ENCODE data around the gene SYT6. TPM values are rescaled to one million over a fixed set of nuclear protein-coding genes. Genes with fewer than 3 reads are reported as not detected.

SYT6 gene
- total RNA-seq, 2 donors from 2014 or later: not detected

- no peaks in the 10 kb centered on the region for H3K9me3 ChIP-seq
- H3K27me3 ChIP-seq: no peaks in the 10 kb centered on the region
- no peak for TF ChIP-seq CTCF (IDR thresholded peaks at IDR 0.05)
- H3K27ac ChIP-seq: no peak overlapping the region
- DNase-seq (ENCODE audit: low spot score): no peak
- H3K4me3 ChIP-seq: no peak overlapping the region
- no peaks in the 10 kb centered on the region for H3K36me3 ChIP-seq
- no peaks in the 10 kb centered on the region for H3K4me1 ChIP-seq
Measured at GRCh38 chr1:114131526-114132220, 22.0 kb downstream of the SYT6 start.

- Histone ChIP-seq H3K27me3 (no peaks in the 10 kb centered on the region), H3K36me3 (no peaks in the 10 kb centered on the region), H3K9me3 (no peaks in the 10 kb centered on the region), H3K4me1 (no peaks in the 10 kb centered on the region), H3K27ac (no peak overlapping the region), H3K4me3 (no peak overlapping the region)
- no peak for DNase-seq (ENCODE audit: low spot score)
- no peak for TF ChIP-seq CTCF (IDR thresholded peaks at IDR 0.05)
Measured at GRCh38 chr1:114130846-114131525, 22.7 kb downstream of the SYT6 start.

GRCh38 chr1:114130213-114130612 lies 23.5 kb downstream of the SYT6 start:
- no peak for TF ChIP-seq CTCF (IDR thresholded peaks at IDR 0.05)
- Histone ChIP-seq H3K27me3 (no peaks in the 10 kb centered on the region), H3K4me1 (no peaks in the 10 kb centered on the region), H3K36me3 (no peaks in the 10 kb centered on the region), H3K9me3 (no peaks in the 10 kb centered on the region), H3K4me3 (no peak overlapping the region), H3K27ac (no peak overlapping the region)
- DNase-seq (ENCODE audit: low spot score): no peak

GRCh38 chr1:114128293-114128692 lies 25.4 kb downstream of the SYT6 start:
- Histone ChIP-seq H3K4me1 (no peaks in the 10 kb centered on the region), H3K9me3 (no peaks in the 10 kb centered on the region), H3K36me3 (no peaks in the 10 kb centered on the region), H3K27ac (no peak overlapping the region), H3K4me3 (no peak overlapping the region), H3K27me3 (no peaks in the 10 kb centered on the region)
- no peak for DNase-seq (ENCODE audit: low spot score)
- no peak for TF ChIP-seq CTCF (IDR thresholded peaks at IDR 0.05)

GRCh38 chr1:114126261-114127095 lies 27.2 kb downstream of the SYT6 start:
- H3K27me3 ChIP-seq: no peaks in the 10 kb centered on the region
- H3K9me3 ChIP-seq: no peaks in the 10 kb centered on the region
- no peak for TF ChIP-seq CTCF (IDR thresholded peaks at IDR 0.05)
- no peak for DNase-seq (ENCODE audit: low spot score)
- no peak overlapping the region for H3K4me3 ChIP-seq
- H3K36me3 ChIP-seq: no peaks in the 10 kb centered on the region
- no peak overlapping the region for H3K27ac ChIP-seq
- H3K4me1 ChIP-seq: no peaks in the 10 kb centered on the region
